SW480 (cell line): Measurements from ENCODE around the gene LRP5.

Source experiments
- DNase-seq: peaks from one replicate; pipeline ENCODE4 v3.0.0-alpha.2; 2016; ENCODE audit warnings: low spot score

The LRP5 gene

GRCh38 chr11:68309621-68310185 is 2.7 kb upstream of the LRP5 start:
- DNase-seq: no peak

GRCh38 chr11:68311160-68312116 is 953 bp upstream of the LRP5 start:
- no peak for DNase-seq

GRCh38 chr11:68312780-68313573 is 586 bp downstream of the LRP5 start:
- no peak for DNase-seq

GRCh38 chr11:68313574-68314202 is 1.3 kb downstream of the LRP5 start:
- no peak for DNase-seq

GRCh38 chr11:68314203-68315170 is 2.1 kb downstream of the LRP5 start:
- peak; percentile 66 for DNase-seq

GRCh38 chr11:68315171-68315920 is 3.0 kb downstream of the LRP5 start:
- no peak for DNase-seq

GRCh38 chr11:68317147-68317785 is 4.9 kb downstream of the LRP5 start:
- DNase-seq: no peak

GRCh38 chr11:68321293-68322051 is 9.1 kb downstream of the LRP5 start:
- peak; percentile 98 for DNase-seq

GRCh38 chr11:68322052-68322430 is 9.7 kb downstream of the LRP5 start:
- DNase-seq: no peak

GRCh38 chr11:68324241-68324640 is 11.8 kb downstream of the LRP5 start:
- no peak for DNase-seq

GRCh38 chr11:68324695-68325094 is 12.3 kb downstream of the LRP5 start:
- no peak for DNase-seq

- DNase-seq: no peak
These were observed 13.0 kb downstream of the LRP5 start for GRCh38 chr11:68325183-68325906.

- DNase-seq: no peak
These were observed 13.5 kb downstream of the LRP5 start for GRCh38 chr11:68325907-68326220.

- DNase-seq: no peak
These were observed 14.2 kb downstream of the LRP5 start for GRCh38 chr11:68326334-68327215.

GRCh38 chr11:68327586-68328370 is 15.4 kb downstream of the LRP5 start:
- no peak for DNase-seq

GRCh38 chr11:68328374-68329091 is 16.1 kb downstream of the LRP5 start:
- DNase-seq: peak; percentile 81
